OCI-LY3 (cell line): ENCODE data around the gene MIER3.

Experiments
- H2AFZ ChIP-seq: fragments of 200-600, 300-600 bp; shearing (Covaris generic); 2 replicates; pipeline ENCODE4 v1.6.0; 2014; ENCODE audit warnings: antibody characterized with exemption, low read depth, low read length
- H3K27ac ChIP-seq: fragments of 200-600, 300-600 bp; sonication (generic); 2 replicates; pipeline ENCODE4 v1.5.1; 2014; ENCODE audit warnings: mild to moderate bottlenecking, low read length, moderate library complexity, mixed read lengths
- H3K27me3 ChIP-seq: fragments of 200-600, 300-600 bp; sonication (generic); 2 replicates; pipeline ENCODE4 v1.6.1; 2014; ENCODE audit warnings: low read depth, low read length, mixed read lengths
- H3K36me3 ChIP-seq: fragments of 200-600, 300-600 bp; sonication (generic); replicated peaks from 2 replicates; pipeline ENCODE3; 2014; ENCODE audit warnings: low read depth, low read length, mixed read lengths
- H3K4me1 ChIP-seq: fragments of 300-600, 200-600 bp; sonication (generic); 2 replicates; pipeline ENCODE4 v1.6.1; 2014; ENCODE audit warnings: low read length, mixed read lengths
- H3K4me2 ChIP-seq: fragments of 200-600, 300-600 bp; sonication (generic); 2 replicates; pipeline ENCODE4 v1.6.1; 2014; ENCODE audit warnings: low read length, mixed read lengths
- H3K4me3 ChIP-seq: fragments of 300-600, 200-600 bp; sonication (generic); 2 replicates; pipeline ENCODE4 v1.5.1; 2014; ENCODE audit warnings: antibody characterized with exemption, mild to moderate bottlenecking, low read length, moderate library complexity
- H3K79me2 ChIP-seq: fragments of 300-600, 200-600 bp; shearing (Covaris generic); 2 replicates; pipeline ENCODE4 v1.6.1; 2014; ENCODE audit warnings: mild to moderate bottlenecking, low read length, mixed read lengths
- H3K9ac ChIP-seq: fragments of 300-600, 200-600 bp; shearing (Covaris generic); 2 replicates; pipeline ENCODE4 v1.6.0; 2014; ENCODE audit warnings: mild to moderate bottlenecking, low read length, moderate library complexity
- H3K9me3 ChIP-seq: fragments of 200-600, 300-600 bp; shearing (Covaris generic); 2 replicates; pipeline ENCODE4 v1.6.1; 2014; ENCODE audit warnings: low read length, mixed read lengths; ENCODE audit not compliant: insufficient read depth
- H4K20me1 ChIP-seq: fragments of 200-600, 300-600 bp; sonication (generic); 2 replicates; pipeline ENCODE4 v1.6.1; 2016; ENCODE audit warnings: low read length, mixed read lengths; ENCODE audit not compliant: insufficient read depth
- CTCF ChIP-seq: fragments of 200-600, 300-600 bp; sonication (generic); IDR thresholded peaks from 2 replicates; pipeline ENCODE4 v1.5.1; 2014; ENCODE audit warnings: antibody characterized with exemption, low read length, low read depth
- EZH2phosphoT487 ChIP-seq: fragments of 200-600 bp; shearing (Covaris generic); IDR thresholded peaks from 2 replicates; pipeline ENCODE4 v1.6.1; 2018; ENCODE audit warnings: antibody characterized with exemption, mixed run types, low read depth

The MIER3 gene

GRCh38 chr5:56910210-56910965 lies 41.5 kb downstream of the MIER3 start:
- peak overlapping the region; percentile 61 for H3K27ac ChIP-seq
- H3K27me3 ChIP-seq = no peaks in the 10 kb centered on the region
- peak overlapping the region; percentile 64 for H3K4me2 ChIP-seq
- TF ChIP-seq EZH2phosphoT487 = no peak
- no peak for TF ChIP-seq CTCF
- no peaks in the 10 kb centered on the region for H3K36me3 ChIP-seq
- H3K4me1 ChIP-seq = peaks cover 13% of the 10 kb centered on the region
- H3K9ac ChIP-seq = peak overlapping the region; percentile 84
- H3K4me3 ChIP-seq = peak overlapping the region; percentile 80
- H3K9me3 ChIP-seq = no peaks in the 10 kb centered on the region
- no peaks in the 10 kb centered on the region for H4K20me1 ChIP-seq
- H3K79me2 ChIP-seq = no peaks in the 10 kb centered on the region
- peak overlapping the region; percentile 90; the same call in 1 of the 2 replicates for H2AFZ ChIP-seq

- Histone ChIP-seq H3K36me3 (no peaks in the 10 kb centered on the region), H3K9me3 (no peaks in the 10 kb centered on the region), H4K20me1 (no peaks in the 10 kb centered on the region), H3K4me2 (peak within 1 kb of the TSS; percentile 93), H3K27ac (peak within 1 kb of the TSS; percentile 61), H3K4me1 (peaks cover 13% of the 10 kb centered on the region), H3K27me3 (no peaks in the 10 kb centered on the region), H3K79me2 (no peaks in the 10 kb centered on the region), H3K9ac (peak within 1 kb of the TSS; percentile 84), H3K4me3 (peak within 1 kb of the TSS; percentile 88), H2AFZ (peak within 1 kb of the TSS; percentile 91)
- no peak for TF ChIP-seq CTCF
- TF ChIP-seq EZH2phosphoT487 = no peak
Observed at GRCh38 chr5:56909294-56910209, 42.4 kb downstream of the MIER3 start, which contains the start of gene SETD9. TSS of gene SETD9 (plus strand) at chr5:56909596. CDS start at chr5:56909646, 50 bp downstream.

- Histone ChIP-seq H2AFZ (peak overlapping the region; percentile 91), H4K20me1 (no peaks in the 10 kb centered on the region), H3K27me3 (no peaks in the 10 kb centered on the region), H3K27ac (peak overlapping the region; percentile 48), H3K9me3 (no peaks in the 10 kb centered on the region), H3K79me2 (no peaks in the 10 kb centered on the region), H3K4me2 (peak overlapping the region; percentile 93), H3K36me3 (no peaks in the 10 kb centered on the region), H3K4me3 (peak overlapping the region; percentile 88), H3K9ac (peak overlapping the region; percentile 81), H3K4me1 (peaks cover 13% of the 10 kb centered on the region)
- no peak for TF ChIP-seq CTCF
- TF ChIP-seq EZH2phosphoT487 = no peak
Observed at GRCh38 chr5:56908942-56909293, 43.0 kb downstream of the MIER3 start.
